NCI-H1092 treated with DMSO at 0.1 percent for 48 hours (cell line): Measurements from ENCODE around the gene ZNF783.
"Not testable (repeated sequence)": the region's sequence is repeated elsewhere in the genome, so short reads cannot be mapped to it uniquely, and the experiment has no call there.

Experiments used
- DNase-seq: peaks from one replicate; lab custom pipeline; 2025; lab: John Stamatoyannopoulos, UW

Gene ZNF783

DNA sequence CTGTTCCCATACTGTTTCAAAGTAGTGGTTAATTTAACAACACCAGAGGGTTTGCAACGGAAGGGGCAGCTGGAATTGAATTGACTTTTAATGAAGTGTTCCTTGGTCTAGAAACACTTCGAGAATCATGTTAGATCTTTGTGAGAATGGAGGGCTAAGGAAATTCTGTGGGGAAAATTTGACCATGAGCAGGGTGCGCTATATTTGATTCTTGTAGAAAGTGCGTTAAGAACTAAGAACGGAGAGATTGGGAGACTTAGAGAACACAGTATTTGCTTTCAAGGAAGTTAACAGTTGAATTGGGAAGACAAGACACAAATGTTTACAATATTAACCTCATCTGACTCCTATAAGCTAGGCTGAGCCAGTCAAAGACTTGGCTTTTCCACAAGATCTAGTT lies 21.4 kb upstream of the ZNF783 start:
- no peak for DNase-seq

DNA sequence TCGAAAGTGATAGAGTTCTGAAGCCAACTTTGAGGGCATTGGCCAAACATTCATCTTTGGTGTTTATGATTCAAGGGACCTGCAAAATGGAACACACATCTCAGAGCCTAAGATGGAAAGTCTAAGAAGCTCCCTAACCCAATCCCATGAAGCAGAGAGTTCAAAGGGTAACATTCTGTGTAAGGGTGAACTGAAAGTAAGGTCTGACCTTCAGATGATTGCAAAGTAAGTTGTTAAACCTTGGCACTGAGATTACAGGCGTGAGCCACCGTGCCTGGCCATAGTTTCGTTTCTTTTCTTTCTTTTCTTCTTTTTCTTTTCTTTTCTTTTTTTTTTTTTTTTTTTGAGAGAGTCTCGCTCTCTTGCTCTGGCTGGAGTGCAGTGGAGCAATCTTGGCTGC lies 20.3 kb upstream of the ZNF783 start:
- no peak for DNase-seq

DNA sequence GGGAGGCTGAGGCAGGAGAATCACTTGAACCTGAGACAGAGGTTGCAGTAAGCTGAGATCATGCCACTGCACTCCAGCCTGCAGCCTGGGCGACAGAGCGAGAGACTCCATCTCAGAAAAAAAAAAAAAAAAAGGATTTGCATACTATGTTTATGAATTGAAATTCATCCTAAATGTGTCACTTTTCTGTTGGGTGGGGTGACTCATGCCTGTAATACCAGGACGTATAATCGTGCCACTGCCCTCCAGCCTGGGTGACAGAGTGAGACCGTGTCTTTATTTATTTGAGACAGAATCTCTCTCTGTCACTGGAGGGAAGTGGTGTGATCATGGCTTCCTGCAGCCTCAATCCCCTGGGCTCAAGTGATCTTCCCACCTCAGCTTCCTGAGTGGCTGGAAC lies 16.8 kb upstream of the ZNF783 start:
- no peak for DNase-seq

DNA sequence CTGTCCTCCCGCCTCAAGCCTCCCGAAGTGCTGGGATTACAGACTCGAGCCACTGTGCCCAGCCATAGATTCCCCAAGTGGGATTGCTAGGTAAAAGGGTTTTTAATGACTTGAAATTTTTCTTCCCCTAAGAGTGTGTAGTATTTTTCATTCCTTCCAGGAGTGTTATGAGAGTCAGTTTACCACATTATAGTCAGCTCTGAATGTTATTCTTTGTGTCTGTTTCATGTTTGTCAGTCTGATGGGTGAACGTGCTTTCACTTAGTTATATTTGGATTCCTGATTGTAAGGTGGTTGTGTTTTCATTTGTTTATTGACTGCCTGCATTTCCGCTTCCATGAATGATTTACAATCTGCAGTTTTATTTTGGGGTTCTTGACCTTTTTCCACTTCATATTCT lies 16.3 kb upstream of the ZNF783 start:
- DNase-seq, result no peak

DNA sequence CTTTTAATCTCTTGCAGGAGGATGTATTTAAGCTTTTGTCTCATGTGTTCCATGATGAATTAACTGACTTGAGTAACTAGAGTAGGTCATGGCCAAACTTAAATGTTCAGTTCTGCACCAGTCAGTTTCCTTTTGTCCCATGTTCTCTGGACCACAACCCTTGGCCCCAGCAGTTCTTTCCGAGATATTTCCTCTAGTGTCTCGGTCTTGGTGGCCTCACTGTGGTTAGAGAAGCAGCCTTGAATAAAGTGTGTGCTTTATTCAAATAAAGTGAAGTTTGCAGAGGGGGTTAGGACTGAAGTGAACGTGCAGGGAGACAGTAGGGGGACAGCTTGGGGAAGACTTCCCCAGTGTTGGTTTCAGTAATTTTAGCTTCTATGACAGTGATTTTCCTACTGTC lies 13.2 kb upstream of the ZNF783 start:
- no peak for DNase-seq

DNA sequence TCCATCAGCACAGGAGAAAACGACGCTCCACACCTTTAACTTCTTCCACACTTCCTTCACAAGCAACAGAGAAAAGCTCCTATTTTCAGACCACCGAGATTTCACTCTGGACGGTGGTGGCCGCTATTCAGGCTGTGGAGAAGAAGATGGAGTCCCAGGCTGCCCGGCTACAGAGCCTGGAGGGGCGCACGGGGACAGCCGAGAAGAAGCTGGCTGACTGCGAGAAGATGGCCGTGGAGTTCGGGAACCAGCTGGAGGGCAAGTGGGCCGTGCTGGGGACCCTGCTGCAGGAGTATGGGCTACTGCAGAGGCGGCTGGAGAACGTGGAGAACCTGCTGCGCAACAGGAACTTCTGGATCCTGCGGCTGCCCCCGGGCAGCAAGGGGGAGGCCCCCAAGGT lies 11.8 kb upstream of the ZNF783 start:
- not testable (repeated sequence) for DNase-seq

DNA sequence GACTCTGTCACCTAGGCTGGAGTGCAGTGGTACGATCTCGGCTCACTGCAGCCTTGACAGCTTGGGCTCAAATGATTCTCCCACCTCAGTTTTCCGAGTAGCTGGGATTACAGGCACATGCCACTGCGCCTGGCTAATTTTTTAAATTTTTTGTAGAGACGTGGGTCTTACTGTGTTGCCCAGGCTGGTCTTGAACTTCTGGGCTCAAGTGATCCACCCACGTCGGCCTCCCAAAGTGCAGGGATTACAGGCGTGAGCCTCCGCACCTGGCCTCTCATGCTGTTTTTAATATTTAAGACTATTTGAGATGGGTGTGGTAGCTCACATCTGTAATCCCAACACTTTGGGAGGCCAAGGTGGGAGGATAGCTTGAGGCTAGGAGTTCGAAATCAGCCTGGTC lies 10.5 kb upstream of the ZNF783 start:
- not testable (repeated sequence) for DNase-seq

DNA sequence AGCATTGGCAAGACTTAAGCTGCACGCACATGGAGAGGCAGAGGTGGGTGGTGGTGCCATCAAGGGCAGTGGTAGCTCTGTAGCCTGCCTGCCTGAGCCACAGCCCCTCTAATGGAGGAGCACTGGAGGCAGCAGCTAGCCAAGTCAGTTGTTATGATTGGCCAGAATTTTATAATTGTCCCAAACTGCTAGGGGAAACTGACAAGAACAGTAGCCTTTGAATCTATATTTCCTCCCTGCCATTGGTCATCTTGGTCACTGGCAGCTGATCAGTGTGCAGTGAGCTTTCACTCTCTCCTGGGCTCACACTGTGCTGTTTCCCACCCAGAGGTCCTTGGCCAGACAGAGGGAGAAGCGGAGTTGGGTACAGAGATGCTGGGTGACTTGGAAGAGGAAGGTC lies 9.6 kb upstream of the ZNF783 start:
- no peak for DNase-seq

DNA sequence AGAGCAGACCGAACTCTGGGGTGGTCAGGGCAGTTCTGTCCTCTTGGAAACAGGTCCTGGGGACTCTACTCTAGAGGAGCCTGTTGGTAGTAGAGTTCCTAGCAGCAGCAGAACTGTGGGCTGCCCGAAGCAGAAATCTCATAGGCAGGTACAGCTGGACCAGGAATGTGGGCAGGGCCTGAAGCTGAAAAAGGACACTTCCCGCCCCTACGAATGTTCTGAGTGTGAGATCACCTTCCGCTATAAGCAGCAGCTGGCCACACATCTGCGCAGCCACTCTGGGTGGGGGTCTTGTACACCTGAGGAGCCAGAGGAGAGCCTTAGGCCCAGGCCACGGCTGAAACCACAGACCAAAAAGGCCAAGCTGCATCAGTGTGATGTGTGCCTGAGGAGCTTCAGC lies 8.3 kb upstream of the ZNF783 start:
- DNase-seq, result no peak

DNA sequence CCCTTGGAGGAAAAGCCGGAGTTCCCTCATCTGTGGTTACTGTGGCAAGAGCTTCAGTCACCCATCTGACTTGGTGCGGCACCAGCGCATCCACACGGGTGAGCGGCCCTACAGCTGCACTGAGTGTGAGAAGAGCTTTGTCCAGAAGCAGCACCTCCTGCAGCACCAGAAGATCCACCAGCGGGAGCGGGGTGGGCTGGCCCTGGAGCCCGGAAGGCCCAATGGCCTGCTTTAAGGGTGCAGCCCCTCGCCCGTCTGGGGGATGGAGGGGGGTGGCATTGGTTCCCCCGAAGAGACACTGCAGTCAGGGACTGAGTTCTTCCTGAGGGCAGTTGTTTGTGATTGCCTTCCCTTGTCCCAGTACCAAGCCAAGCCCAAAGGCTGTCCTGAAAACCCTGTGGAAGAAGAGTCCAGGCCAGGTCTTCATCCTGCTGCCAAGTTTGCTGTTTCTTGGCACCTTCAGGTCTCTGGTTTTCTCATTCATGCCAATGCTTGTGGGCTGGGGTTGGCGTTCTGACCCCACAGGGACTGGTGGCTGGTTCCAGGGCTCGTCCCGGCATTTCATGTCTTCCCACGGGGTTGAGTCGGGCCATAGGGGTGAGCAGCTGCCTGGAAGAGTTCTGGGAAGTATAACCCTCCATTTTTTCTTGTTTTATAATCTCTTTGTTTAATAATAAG lies 7.7 kb upstream of the ZNF783 start:
- no peak for DNase-seq

DNA sequence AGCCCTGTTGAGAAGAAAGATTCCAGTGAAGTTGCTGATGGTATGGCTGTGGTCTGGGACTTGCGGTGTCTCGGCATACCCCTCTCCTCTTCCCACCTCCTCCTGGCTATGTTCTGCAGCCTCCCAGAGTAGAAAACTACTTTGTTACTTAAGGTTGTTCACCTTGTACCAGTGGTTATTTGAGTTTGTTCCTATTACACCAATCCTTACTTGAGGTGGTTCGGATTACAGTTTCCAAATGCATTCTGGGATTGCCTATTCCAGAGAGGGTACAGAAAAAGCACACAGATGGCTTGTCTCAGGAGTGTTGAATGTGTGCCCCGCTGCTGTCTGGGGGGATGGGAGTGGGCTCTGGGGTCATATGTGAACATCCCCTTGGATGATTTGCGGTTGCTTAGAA lies 6.8 kb upstream of the ZNF783 start:
- DNase-seq, result no peak

DNA sequence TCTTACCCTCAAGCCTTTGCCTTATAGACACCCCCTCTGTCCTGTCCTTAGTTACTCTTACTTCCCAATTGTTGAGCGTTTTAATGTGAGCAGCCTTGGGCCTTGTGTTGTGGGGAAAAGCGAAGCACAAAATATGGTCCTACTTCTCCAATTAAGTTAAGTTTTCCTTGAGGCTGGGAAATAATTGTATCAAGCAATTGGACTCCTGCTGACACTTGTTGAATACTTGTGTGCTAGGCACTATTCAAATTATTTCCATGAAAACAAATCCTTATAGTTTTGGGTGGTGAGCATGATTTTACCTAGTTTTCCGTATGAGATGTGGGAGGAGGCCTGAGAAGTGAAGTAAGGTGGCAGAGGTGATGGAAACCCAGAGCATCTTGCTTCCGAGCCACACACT lies 5.4 kb upstream of the ZNF783 start:
- DNase-seq, result no peak

DNA sequence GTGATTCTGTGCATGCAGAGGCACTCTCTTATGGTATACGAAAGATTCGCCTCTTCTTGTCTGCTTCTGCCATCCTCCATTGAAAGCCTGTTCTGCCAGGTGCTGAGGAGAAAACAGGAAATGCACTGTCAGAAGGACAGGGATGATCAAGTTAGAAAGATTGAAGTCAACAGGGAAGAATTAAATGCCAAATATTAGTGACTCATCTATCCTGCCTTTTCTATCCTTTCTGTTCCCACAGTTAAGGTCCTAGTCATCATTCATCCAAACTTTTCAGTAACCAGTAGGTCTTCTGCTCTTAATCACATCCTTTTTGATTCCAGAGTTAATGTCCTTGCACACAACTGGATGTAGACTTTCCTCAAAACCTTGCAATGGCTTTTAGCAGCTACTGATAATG lies 4.8 kb upstream of the ZNF783 start:
- no peak for DNase-seq

DNA sequence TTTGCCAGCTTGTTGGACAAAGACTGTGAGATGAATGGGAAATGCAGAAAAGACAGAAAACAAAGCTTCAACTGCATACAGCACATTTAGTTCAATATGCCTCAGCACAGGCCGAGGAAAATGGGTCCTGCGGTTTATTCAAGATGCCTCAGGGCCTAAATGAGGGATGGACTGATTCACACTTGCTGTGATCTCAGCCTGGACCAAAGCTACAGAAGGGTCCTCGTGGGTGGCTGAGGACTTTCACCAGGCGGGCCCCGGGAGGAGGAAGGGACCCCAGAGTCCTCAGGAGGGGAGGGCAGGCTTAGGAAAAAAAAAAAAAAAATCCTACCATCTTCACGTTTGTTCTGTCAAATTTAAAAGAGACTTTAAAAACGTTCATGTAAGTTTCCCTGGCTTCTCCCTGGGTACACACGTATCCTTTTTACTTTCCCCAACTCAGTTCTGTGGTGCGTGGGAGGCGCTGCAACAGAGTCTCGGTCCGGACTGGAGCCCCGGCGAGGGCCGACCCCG lies 624 bp upstream of the ZNF783 start:
- DNase-seq, result no peak

DNA sequence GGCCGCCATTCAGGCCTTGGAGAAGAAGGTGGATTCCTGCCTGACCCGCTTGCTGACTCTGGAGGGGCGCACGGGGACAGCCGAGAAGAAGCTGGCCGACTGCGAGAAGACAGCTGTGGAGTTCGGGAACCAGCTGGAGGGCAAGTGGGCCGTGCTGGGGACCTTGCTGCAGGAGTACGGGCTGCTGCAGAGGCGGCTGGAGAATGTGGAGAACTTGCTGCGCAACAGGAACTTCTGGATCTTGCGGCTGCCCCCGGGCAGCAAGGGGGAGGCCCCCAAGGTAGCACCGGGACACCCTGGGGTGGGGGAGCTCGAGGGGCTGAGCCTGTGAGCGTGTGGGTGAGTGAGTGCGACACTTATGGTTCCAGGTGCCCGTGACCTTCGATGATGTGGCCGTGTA lies 4.5 kb downstream of the ZNF783 start:
- DNase-seq, result no peak

DNA sequence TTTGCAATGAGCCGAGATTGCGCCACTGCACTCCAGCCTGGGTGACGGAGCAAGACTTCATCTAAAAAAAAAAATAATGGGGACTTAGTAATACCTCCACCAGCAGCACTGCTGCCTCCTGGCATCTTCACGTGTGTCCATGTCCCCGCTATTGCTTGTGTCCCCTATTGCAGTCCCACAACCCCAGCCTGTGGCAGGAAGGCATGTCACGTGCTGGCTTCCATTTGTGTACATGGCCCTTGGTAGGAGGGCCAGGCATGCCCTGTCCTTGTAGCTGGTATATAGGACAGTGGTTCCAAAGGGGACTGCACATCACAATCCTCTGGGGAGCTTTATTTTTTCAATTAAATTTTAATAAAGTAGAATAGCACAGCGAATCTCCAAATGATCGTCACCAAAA lies 5.7 kb downstream of the ZNF783 start:
- no peak for DNase-seq

DNA sequence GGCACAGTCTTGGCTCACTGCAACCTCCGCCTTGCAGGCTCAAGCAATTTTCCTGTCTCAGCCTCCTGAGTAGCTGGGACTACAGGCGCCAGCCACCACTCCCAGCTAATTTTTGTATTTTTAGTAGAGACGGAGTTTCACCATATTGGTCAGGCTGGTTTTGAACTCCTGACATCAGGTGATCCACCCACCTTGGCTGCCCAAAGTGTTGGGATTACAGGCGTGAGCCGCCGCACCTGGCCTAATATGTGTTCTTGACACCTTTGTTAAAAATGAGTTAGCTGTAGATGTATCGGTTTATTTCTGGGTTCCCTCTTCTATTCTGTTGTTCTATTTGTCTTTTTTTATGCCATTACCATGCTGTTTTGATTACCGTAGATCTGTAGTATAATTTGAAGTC lies 12.4 kb downstream of the ZNF783 start:
- DNase-seq, result not testable (repeated sequence)

DNA sequence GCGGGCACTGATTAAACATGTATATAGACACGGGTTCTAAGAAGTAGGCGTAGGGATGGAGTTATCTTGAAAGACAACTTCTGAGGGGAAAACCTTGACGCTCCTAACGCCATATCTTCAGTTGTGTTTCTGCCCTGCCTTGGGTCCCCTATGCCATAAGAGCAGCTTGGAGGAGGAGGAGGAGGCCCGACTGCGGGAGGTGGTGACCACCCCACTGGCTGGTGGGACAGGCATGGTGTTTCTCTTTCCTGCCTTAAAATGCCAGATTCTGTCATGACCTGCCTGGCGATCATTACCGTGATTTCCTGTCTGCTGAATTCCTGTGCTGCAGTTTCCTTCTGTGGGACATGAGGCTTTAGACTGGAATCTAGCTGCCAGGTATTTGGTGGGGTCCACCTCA lies 15.9 kb downstream of the ZNF783 start:
- no peak for DNase-seq

DNA sequence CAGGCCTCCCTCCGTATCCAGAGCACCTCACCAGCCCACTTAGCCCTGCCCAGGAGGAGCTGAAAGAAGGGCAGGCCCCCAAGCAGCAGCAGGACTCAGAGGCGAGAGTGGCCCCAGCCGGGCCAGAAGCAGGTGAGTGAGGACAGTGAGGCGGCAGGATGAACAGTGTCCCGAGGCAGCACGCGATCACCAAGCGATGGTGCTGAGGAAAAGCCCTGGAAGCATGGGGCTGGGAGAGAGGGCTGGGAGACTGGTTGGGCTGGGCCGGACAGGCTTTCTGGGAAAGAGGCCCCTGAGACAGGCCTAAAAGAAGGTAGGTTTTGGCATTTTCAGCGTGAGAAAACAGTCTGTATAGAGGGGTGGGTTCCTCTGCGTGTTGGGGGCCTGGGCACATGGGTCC lies 16.4 kb downstream of the ZNF783 start:
- no peak for DNase-seq

DNA sequence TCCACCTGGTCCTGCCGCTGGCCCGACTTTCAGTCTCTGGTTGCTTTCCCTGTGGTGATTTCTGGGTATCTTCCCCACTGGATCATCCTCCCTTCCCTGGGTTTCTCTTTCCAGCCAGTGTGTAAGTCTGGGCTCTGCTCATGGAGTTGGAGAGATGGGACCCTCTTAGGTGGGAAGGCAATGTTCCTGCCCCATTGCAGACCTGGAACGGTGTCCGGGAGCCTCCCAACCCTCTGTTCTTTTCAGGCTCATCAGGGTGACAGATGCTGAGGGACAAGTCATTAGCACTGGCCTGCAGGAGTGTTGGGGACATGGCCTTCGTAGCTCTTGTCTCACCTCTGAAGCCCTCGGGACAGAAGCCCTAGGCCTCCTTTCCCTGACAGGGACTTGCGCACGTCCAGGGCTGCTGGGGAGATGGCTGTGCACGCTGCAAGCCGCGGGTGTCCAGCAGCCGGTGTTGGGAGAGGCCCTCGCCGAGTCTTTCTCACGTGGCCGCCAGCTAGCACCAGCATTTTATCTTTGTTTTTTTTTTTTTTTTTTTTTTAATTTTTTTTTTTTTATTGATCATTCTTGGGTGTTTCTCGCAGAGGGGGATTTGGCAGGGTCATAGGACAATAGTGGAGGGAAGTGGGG lies 17.2 kb downstream of the ZNF783 start:
- no peak for DNase-seq

DNA sequence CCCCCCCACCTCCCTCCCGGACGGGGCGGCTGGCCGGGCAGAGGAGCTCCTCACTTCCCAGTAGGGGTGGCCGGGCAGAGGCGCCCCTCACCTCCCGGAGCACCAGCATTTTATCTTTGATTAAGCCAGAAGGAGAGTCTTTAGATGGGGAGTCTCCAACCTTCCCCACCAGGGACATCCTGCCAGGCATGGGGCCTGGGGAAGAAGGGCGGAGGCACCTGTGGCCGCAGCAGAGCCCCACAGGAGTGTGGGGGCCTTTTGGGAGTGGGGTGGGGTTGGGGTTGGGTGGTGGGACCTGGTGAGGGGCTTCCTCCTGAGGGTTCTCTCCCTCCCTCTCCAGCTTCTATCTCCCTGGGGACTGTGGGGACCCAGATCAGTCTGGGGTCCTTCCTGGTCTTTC lies 18.2 kb downstream of the ZNF783 start:
- DNase-seq, result no peak

DNA sequence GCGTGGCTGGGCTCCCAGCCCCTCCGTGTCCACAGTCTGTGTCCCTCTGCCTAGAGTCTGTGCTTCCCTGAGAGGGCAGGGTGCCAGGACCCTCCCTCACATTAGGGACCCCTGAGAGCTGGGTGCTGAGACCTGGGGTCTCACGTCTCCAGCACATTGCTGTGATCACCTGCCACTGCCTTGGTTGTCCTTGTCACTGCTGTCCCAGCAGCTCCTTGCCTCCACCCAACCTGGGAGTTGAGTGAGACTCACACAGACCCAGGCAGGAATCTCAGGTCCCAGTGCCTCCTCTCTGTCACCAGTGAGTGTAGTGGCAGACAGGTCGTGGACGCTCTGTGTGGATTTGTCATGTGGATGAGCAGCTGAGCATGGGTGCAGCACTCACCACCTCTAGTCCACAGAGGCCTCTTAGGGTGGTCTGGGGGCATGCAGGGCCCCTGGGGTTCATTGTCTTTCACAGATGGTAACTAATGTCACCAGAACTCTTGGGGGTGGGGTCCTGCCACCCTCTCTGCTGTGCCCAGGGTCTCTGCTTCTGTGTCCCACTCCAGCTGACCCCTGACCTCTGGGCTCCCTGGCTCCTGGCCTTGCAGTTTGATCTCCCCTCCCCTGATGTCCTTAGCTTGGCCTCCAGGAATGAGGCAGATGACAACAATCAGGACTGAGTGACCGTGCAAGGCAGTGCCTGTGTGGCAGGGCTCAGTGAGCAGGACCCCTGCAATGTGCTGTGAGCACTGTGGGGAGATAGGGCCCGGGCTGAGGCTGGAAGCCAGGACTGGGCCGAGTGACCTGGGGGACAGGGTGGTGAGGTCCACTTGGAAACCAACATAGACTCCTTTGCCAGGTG lies 18.9 kb downstream of the ZNF783 start:
- no peak for DNase-seq
